Endodermal cell (in vitro differentiated cells): ENCODE measurements around the gene USP31. TPM values are rescaled to one million over a fixed set of nuclear protein-coding genes. Genes with fewer than 3 reads are reported as not detected.

ENCODE experiments used
- DNase-seq: peaks from one replicate; pipeline ENCODE4 v3.0.0-alpha.2; 2017
- H3K27ac ChIP-seq: 2 replicates; pipeline ENCODE4 v1.5.1; 2013; ENCODE audit warnings: mild to moderate bottlenecking, low read depth, low read length, moderate library complexity
- H3K27me3 ChIP-seq: 2 replicates; pipeline ENCODE4 v1.6.1; 2013; ENCODE audit warnings: mild to moderate bottlenecking, low read length, moderate library complexity; ENCODE audit not compliant: insufficient read depth, control insufficient read depth, poor library complexity, severe bottlenecking
- H3K36me3 ChIP-seq: 2 replicates; pipeline ENCODE4 v1.7.0; 2013; ENCODE audit warnings: mild to moderate bottlenecking, low read length, moderate library complexity; ENCODE audit not compliant: control insufficient read depth, insufficient read depth
- H3K4me1 ChIP-seq: one replicate; pipeline ENCODE4 v1.7.0; 2013; ENCODE audit warnings: low read length; ENCODE audit not compliant: control insufficient read depth, insufficient read depth
- H3K4me3 ChIP-seq: 2 replicates; pipeline ENCODE4 v1.5.1; 2013; ENCODE audit warnings: mild to moderate bottlenecking, low read length, moderate library complexity
- H3K9ac ChIP-seq: 2 replicates; pipeline ENCODE4 v1.6.1; 2013; ENCODE audit warnings: mild to moderate bottlenecking, low read length, moderate library complexity; ENCODE audit not compliant: poor library complexity, severe bottlenecking; ENCODE audit errors: extremely low read depth
- H3K9me3 ChIP-seq: 2 replicates; pipeline ENCODE4 v1.6.1; 2013; ENCODE audit warnings: mild to moderate bottlenecking, low read length, moderate library complexity; ENCODE audit not compliant: control insufficient read depth
- H3K27ac Mint-ChIP-seq: 2 replicates; pipeline ENCODE4 v1.8.0; 2020; ENCODE audit warnings: mixed read lengths
- H3K27me3 Mint-ChIP-seq: 2 replicates; pipeline ENCODE4 v1.8.0; 2021; ENCODE audit warnings: mild to moderate bottlenecking, mixed read lengths; ENCODE audit not compliant: insufficient read depth
- H3K36me3 Mint-ChIP-seq: 2 replicates; pipeline ENCODE4 v1.8.0; 2020; ENCODE audit warnings: low read depth, mixed read lengths
- H3K4me1 Mint-ChIP-seq: 2 replicates; pipeline ENCODE4 v1.8.0; 2020; ENCODE audit warnings: mixed read lengths
- H3K4me3 Mint-ChIP-seq: 2 replicates; pipeline ENCODE4 v1.8.0; 2020; ENCODE audit warnings: mild to moderate bottlenecking, moderate library complexity, mixed read lengths
- H3K9me3 Mint-ChIP-seq: 2 replicates; pipeline ENCODE4 v1.8.0; 2020; ENCODE audit warnings: mild to moderate bottlenecking, mixed read lengths
- WGBS, 2 experiments: methylation state at CpG; one replicate each; pipeline versions ENCODE4 v1.1.5 to v1.1.7; 2013; ENCODE audit warnings: missing lambda C conversion rate in 2 of 2, mixed read lengths in 1 of 2; ENCODE audit not compliant: insufficient coverage in 1 of 2, insufficient read length in 1 of 2; 5-methylcytosine and 5-hydroxymethylcytosine counted together
- total RNA-seq, 2 donors: library from RNA; stranded (reverse); fragmentation: NEBNext Ultra II Directional in 1 of 2; extraction: Animal tissue kit (Norgen Biotek cat#: 25700) in 1 of 2; gene quantifications; 2 replicates in 1 of 2; 3 replicates in 1 of 2; pipeline ENCODE4 v1.2.1, GENCODE V29; 2021
- TF ChIP-seq, protein P1 (sequence below): fragments of 200-600 bp; sonication (generic); conservative IDR thresholded peaks from 2 replicates; pipeline ENCODE4 v1.5.0; 2021; ENCODE audit warnings: antibody characterized with exemption, mild to moderate bottlenecking

The USP31 gene
- total RNA-seq, 2 donors from 2014 or later: 19.9 to 22.1 TPM

DNA sequence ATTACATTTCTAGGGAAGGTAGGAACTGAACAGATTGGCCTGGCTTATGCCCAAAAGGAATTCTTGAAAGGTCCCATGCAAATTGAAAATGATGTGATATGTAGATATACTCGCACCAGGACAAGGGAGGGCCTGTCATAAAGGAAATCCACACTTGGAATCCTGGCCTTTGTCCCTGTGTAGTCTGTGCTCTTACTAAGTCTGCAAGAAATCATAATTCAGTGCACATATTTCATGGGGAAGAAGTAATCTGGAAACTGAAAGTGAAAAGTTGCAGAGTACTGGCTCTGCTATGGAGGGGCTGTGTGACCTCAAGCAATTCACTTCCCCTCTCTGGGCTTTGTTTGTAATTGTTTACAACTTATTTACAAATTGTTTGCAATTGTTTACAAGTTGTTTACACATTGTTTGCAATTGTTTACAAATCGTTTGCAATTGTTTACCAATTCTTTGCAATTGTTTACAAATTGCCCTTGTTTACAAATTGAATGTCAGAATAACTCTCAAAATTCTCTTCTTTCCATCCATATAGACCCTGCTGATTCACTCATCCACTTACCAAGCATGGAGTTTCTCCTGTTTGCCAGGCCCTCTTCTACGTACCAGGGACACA, 46.2 kb upstream of the USP31 start:
- Mint-ChIP-seq H3K4me1 (peaks cover 23% of the 10 kb centered on the region), H3K27ac (no peak overlapping the region), H3K4me3 (no peak overlapping the region), H3K36me3 (no peaks in the 10 kb centered on the region), H3K27me3 (peaks cover 45% of the 10 kb centered on the region), H3K9me3 (no peaks in the 10 kb centered on the region)
- H3K27me3 ChIP-seq: no peaks in the 10 kb centered on the region
- TF ChIP-seq, protein P1, sequence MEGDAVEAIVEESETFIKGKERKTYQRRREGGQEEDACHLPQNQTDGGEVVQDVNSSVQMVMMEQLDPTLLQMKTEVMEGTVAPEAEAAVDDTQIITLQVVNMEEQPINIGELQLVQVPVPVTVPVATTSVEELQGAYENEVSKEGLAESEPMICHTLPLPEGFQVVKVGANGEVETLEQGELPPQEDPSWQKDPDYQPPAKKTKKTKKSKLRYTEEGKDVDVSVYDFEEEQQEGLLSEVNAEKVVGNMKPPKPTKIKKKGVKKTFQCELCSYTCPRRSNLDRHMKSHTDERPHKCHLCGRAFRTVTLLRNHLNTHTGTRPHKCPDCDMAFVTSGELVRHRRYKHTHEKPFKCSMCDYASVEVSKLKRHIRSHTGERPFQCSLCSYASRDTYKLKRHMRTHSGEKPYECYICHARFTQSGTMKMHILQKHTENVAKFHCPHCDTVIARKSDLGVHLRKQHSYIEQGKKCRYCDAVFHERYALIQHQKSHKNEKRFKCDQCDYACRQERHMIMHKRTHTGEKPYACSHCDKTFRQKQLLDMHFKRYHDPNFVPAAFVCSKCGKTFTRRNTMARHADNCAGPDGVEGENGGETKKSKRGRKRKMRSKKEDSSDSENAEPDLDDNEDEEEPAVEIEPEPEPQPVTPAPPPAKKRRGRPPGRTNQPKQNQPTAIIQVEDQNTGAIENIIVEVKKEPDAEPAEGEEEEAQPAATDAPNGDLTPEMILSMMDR: no peak
- H3K36me3 ChIP-seq: no peaks in the 10 kb centered on the region
- H3K4me1 ChIP-seq: no peaks in the 10 kb centered on the region
- H3K4me3 ChIP-seq: no peak overlapping the region
- H3K9ac ChIP-seq: no peak overlapping the region
- no peak overlapping the region for H3K27ac ChIP-seq
- no peak for DNase-seq
- WGBS, 2 experiments: 57 to 93% methylated on average over 1 to 2 of the region's 3 CpGs
- no peaks in the 10 kb centered on the region for H3K9me3 ChIP-seq

DNA sequence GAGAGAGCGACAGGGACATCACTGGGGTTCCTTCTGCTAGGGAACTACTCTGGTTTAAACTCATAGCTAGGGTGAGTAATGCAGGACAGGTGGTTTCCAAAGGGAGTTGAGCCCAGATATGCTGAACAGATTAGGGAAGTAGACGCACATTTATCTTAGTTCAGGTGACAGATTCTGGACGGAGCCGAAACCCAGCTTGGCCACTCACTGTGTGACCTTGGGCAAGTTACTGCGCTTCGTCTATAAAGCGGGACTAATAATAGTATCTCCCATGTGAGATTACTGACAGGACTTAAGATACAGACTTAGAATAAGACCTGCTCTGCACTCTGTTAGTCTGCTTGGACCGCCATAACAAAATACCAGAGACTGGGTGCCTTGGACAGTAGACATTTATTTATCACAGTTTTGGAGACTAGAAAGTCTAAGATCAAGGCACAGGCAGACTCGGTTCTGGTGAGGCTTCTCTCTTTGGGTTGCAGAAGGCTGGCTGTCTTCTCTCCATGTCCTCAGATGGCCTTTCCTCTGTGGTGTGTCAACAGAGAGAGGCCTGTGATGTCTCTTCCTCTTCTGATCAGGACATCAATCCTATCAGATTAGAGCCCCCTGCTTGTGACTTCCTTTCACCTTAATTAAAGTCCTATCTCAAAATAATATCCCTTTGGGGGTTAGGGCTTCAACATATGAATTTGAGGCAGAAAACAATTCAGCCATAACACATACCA, 45.4 kb upstream of the USP31 start:
- WGBS, 2 experiments: 92 to 99% methylated on average over 9 of the region's 9 CpGs
- Histone ChIP-seq H3K27me3 (no peaks in the 10 kb centered on the region), H3K36me3 (no peaks in the 10 kb centered on the region), H3K4me3 (no peak overlapping the region), H3K9ac (no peak overlapping the region), H3K4me1 (no peaks in the 10 kb centered on the region), H3K27ac (no peak overlapping the region), H3K9me3 (no peaks in the 10 kb centered on the region)
- H3K9me3 Mint-ChIP-seq: no peaks in the 10 kb centered on the region
- DNase-seq: no peak
- peaks cover 23% of the 10 kb centered on the region for H3K4me1 Mint-ChIP-seq
- no peak overlapping the region for H3K27ac Mint-ChIP-seq
- no peaks in the 10 kb centered on the region for H3K36me3 Mint-ChIP-seq
- H3K27me3 Mint-ChIP-seq: peaks cover 43% of the 10 kb centered on the region
- no peak overlapping the region for H3K4me3 Mint-ChIP-seq
- TF ChIP-seq, protein P1: no peak

DNA sequence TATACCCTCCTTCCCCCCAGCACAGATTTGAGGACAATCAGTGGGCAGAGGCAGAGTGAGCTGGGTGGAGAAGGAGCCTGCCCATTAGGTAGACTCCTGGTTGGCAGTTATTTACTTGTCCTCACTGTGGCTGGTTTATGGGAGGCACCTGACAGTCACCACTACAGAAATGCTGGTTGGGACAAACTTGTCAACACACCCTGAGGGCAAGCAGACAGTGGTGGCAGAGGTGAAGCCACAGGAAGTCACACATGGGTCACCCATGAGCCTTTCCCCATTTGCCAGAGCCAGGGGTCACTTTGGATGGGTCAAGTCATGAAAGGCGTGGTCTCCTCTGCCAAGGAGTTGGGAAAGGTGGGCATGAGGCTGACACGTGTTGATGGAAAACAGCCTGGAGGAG, 39.7 kb upstream of the USP31 start:
- no peaks in the 10 kb centered on the region for H3K9me3 ChIP-seq
- TF ChIP-seq, protein P1: no peak
- H3K27me3 ChIP-seq: peaks cover 21% of the 10 kb centered on the region
- no peak overlapping the region for H3K9ac ChIP-seq
- WGBS, 2 experiments: 83 to 88% methylated on average over 1 to 2 of the region's 2 CpGs
- no peak overlapping the region for H3K4me3 ChIP-seq
- Mint-ChIP-seq H3K27me3 (peaks cover 64% of the 10 kb centered on the region), H3K4me1 (no peaks in the 10 kb centered on the region), H3K4me3 (no peak overlapping the region), H3K36me3 (no peaks in the 10 kb centered on the region), H3K9me3 (no peaks in the 10 kb centered on the region), H3K27ac (no peak overlapping the region)
- H3K27ac ChIP-seq: no peak overlapping the region
- no peaks in the 10 kb centered on the region for H3K4me1 ChIP-seq
- no peaks in the 10 kb centered on the region for H3K36me3 ChIP-seq
- DNase-seq: no peak
